Measurements from ENCODE around the gene ALPK1. TPM values are rescaled to one million over a fixed set of nuclear protein-coding genes. Genes with fewer than 3 reads are reported as not detected.
A peak's percentile ranks its signal among the peaks of the same experiment; 100 is the strongest.

ALPK1 gene
- polyA plus RNA-seq, 4 donors = 9.8 to 18.0 (median 13.8) TPM

- DNase-seq (ENCODE audit: low read depth in 4 of 4, low spot score in 2 of 4) = peak in 1 of 4 donors; percentile 20
Observed at GRCh38 chr4:112321776-112322684, 24.9 kb downstream of the ALPK1 start.

GRCh38 chr4:112322866-112323265, 25.7 kb downstream of the ALPK1 start:
- no peak for DNase-seq (ENCODE audit: low read depth in 4 of 4, low spot score in 2 of 4)

GRCh38 chr4:112325530-112325929, 28.4 kb downstream of the ALPK1 start:
- DNase-seq (ENCODE audit: low read depth in 4 of 4, low spot score in 2 of 4) = no peak

DNA sequence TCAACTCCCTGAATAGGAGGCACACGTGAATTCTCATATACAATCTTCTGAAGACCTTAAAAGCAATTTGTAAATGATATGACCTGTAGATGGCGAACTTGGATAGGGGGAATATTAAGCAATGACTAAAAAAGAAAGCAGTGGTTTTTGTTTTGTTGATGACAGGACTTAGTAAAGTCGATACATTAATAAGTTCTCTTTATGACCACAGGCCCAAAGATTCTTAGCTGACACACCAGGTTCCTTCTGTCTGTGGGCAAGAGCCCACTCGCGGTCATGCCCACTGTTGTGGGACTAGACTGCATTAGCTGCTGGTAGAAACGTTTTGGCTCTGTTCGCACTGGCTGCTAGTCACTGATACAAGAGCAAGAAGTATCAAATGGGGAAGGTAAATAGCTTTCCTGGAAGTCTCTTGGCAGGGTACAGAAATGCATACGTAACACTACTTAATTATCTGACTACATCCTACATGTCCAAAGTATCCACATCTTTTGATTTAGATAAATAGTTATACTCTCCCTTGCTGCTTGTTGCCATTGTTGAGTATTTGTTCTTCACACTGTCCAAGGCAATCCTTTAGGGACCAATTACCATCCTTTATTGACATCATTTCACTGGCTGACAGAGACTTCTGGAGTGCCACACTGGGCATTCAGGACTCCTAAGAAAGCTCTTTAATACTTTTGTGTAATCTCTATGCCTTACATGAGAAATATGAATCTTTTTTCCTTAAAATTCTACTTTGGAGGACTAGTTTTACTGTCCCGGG, 31.0 kb downstream of the ALPK1 start:
- no peak for DNase-seq (ENCODE audit: low read depth in 4 of 4, low spot score in 2 of 4)

- DNase-seq (ENCODE audit: low read depth in 4 of 4, low spot score in 2 of 4) = no peak
Observed at GRCh38 chr4:112328734-112329130, 31.6 kb downstream of the ALPK1 start.

DNA sequence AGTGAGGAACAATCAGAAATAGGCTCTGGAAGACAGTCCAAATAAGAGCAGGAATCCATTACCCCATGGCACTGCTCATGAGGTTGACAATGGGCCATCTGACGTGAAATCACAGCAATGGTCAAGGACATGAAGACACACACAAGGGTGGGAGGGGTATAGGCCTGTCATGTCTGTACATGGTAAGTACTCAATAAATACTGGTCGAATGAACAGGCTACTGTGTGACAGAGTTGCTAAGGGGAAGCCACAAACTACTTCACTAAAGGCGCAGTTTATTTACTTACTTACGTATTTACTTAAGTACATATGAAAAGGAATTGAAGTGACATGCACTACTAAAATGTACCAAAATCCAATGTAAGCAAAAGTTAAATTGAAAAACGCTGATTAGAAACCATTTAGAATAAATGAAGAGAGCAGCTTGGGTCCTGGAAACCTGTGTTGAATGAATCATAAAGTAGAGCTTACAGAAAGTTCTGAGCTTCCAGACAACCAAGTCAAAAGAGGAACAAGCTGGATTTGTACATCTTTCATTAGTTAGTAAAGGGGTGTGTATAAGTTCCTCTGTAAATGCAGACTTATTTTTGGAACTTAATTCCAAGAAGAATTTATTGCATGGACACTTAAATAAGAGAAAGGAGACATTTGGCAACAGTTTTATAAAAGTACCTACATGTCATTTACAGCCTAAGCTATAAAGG, 32.7 kb downstream of the ALPK1 start:
- DNase-seq (ENCODE audit: low read depth in 4 of 4, low spot score in 2 of 4) = no peak

- no peak for DNase-seq (ENCODE audit: low read depth in 4 of 4, low spot score in 2 of 4)
Observed at GRCh38 chr4:112330921-112331320, 33.8 kb downstream of the ALPK1 start.

DNA sequence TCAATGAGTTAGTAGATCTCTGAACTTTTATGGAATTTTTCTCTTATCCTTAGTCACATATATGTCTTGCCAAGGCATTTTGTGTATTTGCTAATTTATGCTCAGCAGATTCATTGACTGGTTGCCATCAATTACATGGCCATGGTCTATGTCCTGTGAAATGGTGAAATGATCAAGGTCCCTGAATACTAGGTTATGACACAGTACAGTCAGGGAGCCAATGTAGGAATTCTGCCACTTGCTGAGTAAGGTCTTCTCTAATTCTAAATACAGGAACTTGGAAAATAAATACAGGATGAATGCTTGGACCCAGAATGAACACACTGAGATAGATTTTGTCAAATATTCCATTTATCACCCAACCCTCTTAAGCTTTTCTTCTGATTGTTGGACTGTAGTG, 35.2 kb downstream of the ALPK1 start:
- no peak for DNase-seq (ENCODE audit: low read depth in 4 of 4, low spot score in 2 of 4)

DNA sequence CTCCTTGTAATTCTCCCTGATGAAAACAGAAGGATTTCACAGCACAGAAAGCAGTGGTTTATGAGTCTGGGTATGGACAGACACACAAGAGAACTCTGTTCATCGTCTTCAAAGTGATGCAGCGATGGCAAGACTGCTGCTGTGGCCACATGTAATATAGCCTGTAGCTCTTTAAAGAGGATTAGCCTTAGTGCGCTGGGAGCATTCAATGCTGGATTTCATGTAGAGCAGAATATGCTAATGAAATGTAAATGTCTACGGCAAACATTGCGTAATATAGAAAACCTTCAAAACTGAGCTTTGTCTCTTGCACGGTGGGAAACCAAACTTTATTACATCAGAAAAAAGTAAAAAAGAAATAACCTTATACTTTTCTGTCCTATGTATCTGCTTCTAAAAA, 42.9 kb downstream of the ALPK1 start:
- DNase-seq (ENCODE audit: low read depth in 4 of 4, low spot score in 2 of 4) = no peak

- DNase-seq (ENCODE audit: low read depth in 4 of 4, low spot score in 2 of 4) = no peak
Observed at GRCh38 chr4:112341033-112341432, 43.9 kb downstream of the ALPK1 start.

DNA sequence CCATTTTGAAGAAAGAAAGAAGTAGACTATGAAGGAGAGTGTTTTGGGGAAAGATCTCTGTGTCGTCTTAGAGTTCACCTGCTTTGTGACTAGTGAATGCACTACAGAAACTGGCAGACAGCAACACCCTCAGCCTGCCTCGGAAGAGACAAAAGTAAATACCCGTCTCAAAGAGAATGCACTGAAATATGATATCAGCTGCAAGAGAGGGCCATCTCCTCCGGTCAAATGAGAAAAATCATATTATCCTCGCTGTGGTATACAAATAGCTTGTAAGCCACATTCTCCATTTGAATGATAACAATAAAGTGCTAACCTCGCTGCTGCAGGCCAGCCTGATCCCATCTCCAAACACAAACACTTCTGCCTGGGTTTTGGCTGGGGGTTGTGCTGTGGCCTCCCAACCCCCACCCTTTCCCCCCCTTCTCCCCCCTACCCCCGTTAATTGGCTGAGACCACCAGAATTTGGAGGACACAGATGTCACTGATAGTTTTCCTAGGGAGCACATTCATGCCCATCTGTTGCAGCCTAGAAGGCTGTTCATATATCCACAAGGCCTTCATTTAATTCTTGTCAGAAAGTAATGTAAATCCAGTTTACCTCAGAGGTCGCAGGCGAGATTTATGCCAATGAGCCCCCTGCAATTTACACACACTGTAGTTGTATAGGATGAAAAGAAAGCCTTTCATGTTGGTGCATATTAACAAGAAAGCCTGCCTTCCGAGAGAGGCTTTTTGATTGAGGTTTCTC, 46.3 kb downstream of the ALPK1 start:
- DNase-seq (ENCODE audit: low read depth in 4 of 4, low spot score in 2 of 4) = no peak

DNA sequence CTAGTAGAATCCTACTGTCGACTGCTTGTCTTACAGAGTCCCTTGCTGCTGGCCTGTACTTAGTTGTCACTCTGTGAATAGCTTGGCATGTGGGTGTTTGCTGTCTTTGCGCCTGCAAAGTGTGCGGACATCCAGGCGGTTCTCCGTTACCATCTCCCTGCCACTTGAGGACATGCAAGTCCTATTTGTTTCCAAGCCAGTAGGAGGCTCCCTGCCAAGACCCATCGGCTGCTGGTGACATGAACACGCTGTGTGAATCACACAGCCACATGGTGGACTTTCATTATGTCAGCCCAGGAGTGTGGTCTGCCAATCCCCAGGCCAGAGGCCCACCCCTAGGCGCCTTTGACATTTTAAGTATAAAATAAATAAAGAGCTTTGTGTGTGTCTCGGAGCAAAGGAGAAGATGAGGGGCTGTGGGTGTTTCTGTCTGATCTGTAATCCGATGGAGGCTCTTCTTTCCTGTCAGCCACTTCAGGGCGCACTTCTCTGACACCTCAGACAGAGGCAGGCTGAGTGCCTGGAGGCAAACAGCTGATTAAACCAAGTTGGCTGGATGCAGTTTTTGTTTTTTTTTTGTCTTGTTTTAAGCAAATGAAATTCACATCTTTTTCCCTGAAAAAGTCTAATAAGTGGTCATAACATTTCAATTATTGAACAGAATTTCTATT, 51.5 kb downstream of the ALPK1 start:
- DNase-seq (ENCODE audit: low read depth in 4 of 4, low spot score in 2 of 4) = peak in 1 of 4 donors; percentile 24

DNA sequence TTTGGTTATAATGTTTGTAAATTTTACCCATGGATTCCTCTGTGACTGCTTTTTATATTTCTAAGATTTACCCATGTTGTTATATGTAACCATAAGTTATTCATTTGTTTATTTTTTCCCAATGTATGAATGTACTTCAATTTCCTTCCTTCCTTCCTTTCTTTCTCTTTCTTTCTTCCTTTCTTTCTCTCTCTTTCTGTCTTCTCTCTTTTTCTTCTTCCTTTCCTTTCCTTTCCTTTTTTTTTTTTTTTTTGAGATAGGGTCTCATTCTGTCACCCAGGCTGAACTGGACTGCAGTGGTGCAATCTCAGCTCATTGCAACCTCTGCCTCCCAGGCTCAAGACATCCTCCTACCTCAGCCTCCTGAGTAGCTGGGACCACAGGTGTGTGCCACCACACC, 55.6 kb downstream of the ALPK1 start:
- DNase-seq (ENCODE audit: low read depth in 4 of 4, low spot score in 2 of 4) = no peak

GRCh38 chr4:112355662-112356061, 58.5 kb downstream of the ALPK1 start:
- no peak for DNase-seq (ENCODE audit: low read depth in 4 of 4, low spot score in 2 of 4)

GRCh38 chr4:112357453-112357852, 60.3 kb downstream of the ALPK1 start:
- DNase-seq (ENCODE audit: low read depth in 4 of 4, low spot score in 2 of 4) = no peak

DNA sequence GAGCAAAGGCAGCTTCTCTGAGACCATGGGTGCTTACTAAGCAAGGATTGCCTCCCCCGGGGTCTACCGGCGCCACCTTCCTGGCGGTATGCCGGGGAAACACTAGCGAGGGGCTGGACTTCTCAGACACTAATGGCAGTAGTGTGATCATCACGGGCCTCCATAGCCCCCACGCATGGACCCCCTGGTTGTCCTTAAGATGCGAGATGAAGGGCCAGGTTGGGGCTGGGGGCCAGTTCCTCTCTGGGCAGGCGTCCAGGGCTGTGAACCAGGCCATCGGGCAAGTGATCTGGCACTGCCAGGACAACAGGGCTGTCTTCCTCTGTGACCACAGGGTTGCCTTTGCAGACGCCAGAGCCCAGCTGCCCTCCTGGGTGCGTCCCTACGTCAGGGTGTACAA, 60.7 kb downstream of the ALPK1 start:
- no peak for DNase-seq (ENCODE audit: low read depth in 4 of 4, low spot score in 2 of 4)

DNA sequence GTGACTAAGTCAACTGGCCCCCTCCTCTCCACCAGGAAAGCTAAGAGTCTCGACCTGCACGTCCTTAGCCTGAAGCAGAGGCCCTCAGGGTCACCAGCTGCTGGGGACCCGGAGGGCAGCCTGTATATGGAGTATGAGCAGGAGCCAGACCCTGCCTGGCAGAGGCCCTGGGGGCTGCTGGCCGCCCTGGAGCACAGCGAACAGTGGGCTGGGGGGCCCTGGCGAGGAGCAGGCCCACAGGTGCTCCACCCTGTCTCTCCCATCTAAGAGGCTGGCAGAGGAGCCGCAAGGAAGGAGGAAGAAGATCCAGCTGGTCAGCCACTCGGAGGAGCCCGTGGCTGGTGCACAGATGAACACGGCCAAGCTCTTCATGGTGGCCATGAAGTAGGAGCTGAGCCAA, 61.2 kb downstream of the ALPK1 start:
- DNase-seq (ENCODE audit: low read depth in 4 of 4, low spot score in 2 of 4) = no peak

GRCh38 chr4:112358952-112359749, 62.0 kb downstream of the ALPK1 start:
- no peak for DNase-seq (ENCODE audit: low read depth in 4 of 4, low spot score in 2 of 4)

DNA sequence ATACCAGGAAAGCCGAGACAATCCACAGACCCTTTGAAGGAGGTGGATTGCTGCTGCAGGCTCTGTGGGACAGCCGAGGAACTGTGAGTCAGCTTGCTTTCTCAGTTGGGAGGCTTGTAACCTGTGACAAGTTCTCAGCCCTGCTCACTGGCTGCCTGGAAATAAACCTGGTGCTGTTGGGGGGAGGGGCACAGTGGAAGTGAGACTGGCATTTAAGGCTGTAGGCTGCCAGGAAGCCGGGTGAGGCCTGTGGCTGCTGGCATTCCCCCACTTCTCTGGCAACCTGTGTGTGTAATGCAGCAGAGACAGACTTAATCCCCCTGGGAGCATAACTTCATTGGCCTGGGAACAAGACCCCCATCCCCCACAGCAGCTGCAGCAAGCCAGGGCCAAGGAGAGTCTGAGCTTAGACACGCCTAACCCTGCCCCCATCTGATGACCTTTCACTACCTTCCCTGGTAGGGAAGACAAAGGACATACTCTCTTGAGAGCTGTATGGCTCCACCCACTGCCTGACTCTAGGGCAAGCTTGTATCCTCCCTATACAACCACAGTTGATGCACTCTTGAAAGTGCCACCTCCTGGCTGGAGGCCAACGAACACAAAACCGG, 64.1 kb downstream of the ALPK1 start:
- DNase-seq (ENCODE audit: low read depth in 4 of 4, low spot score in 2 of 4) = no peak

Data from left renal cortex interstitium (tissue), 4 donors.